Astrocyte (in vitro differentiated cells and primary cell): ENCODE results near the gene VIPAS39.

Experiments used
- EZH2 ChIP-seq: IDR thresholded peaks from 2 replicates; pipeline ENCODE4 v1.6.1; 2012; ENCODE audit warnings: mild to moderate bottlenecking, low read length, inconsistent platforms; ENCODE audit not compliant: insufficient read depth
- TF ChIP-seq, protein P1 (sequence below): IDR thresholded peaks from 2 replicates; pipeline ENCODE4 v1.5.1; 2011; ENCODE audit warnings: low read depth, mild to moderate bottlenecking, inconsistent platforms, low read length, moderate library complexity; ENCODE audit not compliant: insufficient read depth

DNA sequence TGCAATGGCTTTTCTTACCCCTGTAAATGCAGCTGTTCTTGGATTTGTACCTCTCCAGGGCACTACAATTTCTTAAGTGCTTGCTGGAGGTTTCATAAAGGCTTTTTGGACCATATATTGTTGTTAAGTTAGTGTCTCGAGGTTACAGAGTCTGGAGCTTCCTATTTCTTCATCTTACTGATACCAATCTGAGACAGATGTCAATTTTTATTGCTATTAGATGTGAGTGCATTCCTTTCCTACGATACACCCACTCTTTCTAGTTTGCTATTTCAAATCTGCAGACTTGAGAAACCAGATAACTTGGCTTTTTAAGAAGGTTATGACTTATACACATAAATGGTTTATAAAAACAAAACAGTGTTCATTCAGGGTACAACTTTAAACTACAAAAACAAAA is 36.2 kb downstream of the VIPAS39 start:
- TF ChIP-seq, protein P1, sequence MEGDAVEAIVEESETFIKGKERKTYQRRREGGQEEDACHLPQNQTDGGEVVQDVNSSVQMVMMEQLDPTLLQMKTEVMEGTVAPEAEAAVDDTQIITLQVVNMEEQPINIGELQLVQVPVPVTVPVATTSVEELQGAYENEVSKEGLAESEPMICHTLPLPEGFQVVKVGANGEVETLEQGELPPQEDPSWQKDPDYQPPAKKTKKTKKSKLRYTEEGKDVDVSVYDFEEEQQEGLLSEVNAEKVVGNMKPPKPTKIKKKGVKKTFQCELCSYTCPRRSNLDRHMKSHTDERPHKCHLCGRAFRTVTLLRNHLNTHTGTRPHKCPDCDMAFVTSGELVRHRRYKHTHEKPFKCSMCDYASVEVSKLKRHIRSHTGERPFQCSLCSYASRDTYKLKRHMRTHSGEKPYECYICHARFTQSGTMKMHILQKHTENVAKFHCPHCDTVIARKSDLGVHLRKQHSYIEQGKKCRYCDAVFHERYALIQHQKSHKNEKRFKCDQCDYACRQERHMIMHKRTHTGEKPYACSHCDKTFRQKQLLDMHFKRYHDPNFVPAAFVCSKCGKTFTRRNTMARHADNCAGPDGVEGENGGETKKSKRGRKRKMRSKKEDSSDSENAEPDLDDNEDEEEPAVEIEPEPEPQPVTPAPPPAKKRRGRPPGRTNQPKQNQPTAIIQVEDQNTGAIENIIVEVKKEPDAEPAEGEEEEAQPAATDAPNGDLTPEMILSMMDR, result no peak
- TF ChIP-seq EZH2, result no peak
